MM.1S (cell line): ENCODE results near the gene MAP3K15.

ENCODE experiments used
- EZH2phosphoT487 ChIP-seq: fragments of 300-600 bp; sonication (generic); IDR thresholded peaks from 2 replicates; pipeline ENCODE4 v1.6.1; 2018; ENCODE audit warnings: antibody characterized with exemption, low read length
- TF ChIP-seq, protein P1 (sequence below): fragments of 300-600 bp; sonication (generic); IDR thresholded peaks from 2 replicates; pipeline ENCODE4 v1.5.1; 2016; ENCODE audit warnings: antibody characterized with exemption, low read length, mixed read lengths

DNA sequence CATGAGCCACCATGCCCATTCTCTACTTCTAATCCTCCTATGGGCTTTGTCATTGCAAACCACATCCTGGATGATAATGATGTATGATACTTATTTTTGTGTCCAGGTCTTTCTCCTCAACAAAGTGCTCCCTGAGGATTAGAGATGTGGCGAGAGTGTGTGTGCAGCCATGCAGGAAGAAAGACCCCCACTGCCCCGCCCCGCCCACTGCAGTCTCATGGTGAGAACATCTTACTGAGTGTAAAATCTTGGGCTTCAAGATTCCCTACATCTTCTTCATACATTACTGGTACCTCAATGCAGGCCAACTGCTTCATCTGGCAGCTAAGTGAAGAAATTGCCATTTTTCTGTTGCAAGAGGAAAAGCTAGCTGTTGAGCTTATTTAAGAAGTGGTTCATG is 25.9 kb upstream of the MAP3K15 start:
- TF ChIP-seq, protein P1, sequence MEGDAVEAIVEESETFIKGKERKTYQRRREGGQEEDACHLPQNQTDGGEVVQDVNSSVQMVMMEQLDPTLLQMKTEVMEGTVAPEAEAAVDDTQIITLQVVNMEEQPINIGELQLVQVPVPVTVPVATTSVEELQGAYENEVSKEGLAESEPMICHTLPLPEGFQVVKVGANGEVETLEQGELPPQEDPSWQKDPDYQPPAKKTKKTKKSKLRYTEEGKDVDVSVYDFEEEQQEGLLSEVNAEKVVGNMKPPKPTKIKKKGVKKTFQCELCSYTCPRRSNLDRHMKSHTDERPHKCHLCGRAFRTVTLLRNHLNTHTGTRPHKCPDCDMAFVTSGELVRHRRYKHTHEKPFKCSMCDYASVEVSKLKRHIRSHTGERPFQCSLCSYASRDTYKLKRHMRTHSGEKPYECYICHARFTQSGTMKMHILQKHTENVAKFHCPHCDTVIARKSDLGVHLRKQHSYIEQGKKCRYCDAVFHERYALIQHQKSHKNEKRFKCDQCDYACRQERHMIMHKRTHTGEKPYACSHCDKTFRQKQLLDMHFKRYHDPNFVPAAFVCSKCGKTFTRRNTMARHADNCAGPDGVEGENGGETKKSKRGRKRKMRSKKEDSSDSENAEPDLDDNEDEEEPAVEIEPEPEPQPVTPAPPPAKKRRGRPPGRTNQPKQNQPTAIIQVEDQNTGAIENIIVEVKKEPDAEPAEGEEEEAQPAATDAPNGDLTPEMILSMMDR = no peak
- TF ChIP-seq EZH2phosphoT487 = no peak
